NCI-H345 treated with DMSO at 0.1 percent for 48 hours (cell line): Measurements from ENCODE around the gene CHD6.
A peak's percentile ranks its signal among the peaks of the same experiment; 100 is the strongest.

Experiments used
- DNase-seq: peaks from one replicate; lab custom pipeline; 2025; ENCODE audit not compliant: unreplicated experiment; lab: John Stamatoyannopoulos, UW

The CHD6 gene

GRCh38 chr20:41623625-41624375 lies 5.6 kb upstream of the CHD6 start:
- DNase-seq, result no peak

DNA sequence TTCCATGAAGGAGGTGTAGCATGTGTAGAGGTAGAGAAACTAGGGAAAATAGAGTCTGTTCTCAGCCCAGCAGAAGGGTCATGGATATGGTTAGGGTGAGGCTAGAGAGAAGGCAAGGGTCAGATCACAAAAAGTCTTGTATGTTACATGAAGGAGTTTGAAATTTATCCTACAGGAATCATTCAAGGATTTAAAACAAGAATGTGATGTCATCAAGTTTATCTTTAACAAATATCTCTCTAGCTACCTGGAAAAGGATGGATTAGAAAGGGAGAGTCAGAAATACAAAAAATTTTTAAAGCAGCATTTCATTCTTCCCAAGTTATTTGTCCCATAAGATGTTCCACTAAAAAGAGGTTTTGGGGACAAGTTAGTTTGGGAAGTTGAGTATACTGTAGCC lies 4.4 kb upstream of the CHD6 start:
- DNase-seq, result no peak

DNA sequence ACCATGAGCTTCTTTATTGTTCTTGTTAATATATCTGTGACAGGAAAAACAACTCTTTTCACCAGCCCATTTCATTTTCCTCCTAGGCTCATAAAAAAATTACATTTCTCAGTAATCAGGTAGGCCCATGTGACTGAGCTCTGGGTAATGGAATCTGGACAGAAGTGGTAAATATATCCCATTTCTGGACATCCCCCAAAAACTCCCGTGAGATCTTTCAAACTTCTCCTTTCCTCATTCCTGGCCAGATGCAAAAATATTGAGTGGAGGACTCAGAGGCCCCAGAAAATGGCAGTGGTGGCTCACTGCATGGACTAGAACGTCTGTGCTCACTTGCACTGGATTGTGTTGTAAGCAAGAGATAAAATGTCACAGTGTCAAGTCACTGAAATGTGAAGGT lies 3.8 kb upstream of the CHD6 start:
- no peak for DNase-seq

DNA sequence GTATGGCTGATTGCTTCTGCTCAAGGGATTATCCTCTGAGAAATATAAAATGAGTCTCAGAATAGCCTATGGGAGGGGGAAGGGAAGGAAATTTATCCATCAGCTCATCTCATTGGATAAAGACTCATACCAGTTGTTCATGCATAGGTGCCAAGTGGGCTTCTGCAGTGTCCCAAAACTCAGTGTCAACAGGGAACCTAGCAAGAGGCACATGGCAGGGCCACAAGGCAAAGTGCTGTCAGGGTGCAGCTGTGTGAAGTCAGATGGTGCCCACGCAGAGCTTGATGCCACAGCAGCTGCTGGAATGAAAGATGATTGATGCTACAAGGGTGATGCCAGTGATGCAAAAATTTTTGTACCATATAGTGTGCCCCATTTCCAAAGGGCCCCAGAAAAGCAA lies 3.2 kb upstream of the CHD6 start:
- DNase-seq, result no peak

GRCh38 chr20:41619360-41620100 lies 1.4 kb upstream of the CHD6 start:
- peak; percentile 54 for DNase-seq

DNA sequence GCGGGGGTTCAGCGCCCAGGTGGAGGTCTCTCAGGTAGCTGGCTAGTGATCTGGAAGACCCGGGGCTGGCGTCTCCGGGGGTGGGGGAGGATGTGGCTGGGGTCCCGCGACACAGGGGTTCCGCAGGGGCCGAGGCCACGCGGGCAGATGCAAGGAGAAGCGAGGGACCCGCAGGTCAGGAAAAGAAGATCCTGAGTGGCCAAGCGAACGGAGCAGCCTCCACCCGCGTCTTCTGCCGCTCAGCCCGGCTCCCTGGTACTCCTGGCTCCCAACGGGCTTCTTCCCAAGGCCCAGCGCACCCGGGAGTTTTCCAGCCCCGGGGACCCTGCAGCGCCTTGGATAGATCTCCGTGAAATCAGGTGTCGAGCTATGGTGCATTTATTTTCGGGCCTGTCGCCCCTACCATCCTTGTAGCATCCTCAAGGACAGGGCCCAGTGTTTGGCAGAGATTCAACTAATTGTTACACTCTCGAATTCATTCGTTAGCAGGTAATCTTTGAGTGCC lies 682 bp upstream of the CHD6 start:
- peak; percentile 49 for DNase-seq

DNA sequence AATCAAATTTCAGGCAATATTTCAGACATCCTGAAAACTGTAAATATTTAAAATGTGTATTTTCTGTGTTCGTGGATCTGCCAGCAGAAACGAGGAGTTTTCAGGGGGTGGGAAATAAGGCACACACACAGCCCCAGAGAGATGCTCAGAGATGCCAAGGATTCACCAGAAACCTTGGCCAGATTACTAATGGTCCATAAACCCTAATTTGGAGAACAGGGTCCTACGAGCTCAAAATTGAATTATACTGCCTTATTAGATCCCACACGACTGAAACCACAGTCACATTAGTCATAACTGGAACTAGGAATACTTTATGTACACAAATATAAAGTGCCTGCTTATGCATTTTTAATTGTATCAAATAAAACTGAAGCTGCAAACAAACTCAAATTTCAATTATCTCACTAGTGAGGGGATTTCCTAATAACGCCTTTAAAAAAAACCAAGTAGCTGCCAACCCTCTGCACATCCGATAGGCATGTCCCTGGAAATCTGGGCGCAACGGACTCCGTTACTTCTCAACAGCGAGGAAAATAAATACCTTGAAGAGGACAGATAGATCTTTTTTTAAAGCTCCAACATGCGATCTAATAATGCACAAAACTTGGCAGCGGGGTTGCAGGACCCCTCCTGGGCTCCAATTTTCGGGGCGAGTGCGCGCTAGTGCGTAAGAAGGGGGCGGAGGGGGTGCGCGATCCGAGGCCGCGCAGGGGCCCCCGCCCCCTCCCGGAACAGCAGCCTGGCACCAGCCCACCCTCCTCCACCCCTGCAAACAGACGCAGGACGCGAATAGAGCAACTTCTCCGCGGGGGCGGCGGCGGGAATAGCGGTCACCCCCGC lies 897 bp downstream of the CHD6 start:
- DNase-seq, result no peak

- DNase-seq, result no peak
These were observed 1.9 kb downstream of the CHD6 start for GRCh38 chr20:41616228-41616627.

DNA sequence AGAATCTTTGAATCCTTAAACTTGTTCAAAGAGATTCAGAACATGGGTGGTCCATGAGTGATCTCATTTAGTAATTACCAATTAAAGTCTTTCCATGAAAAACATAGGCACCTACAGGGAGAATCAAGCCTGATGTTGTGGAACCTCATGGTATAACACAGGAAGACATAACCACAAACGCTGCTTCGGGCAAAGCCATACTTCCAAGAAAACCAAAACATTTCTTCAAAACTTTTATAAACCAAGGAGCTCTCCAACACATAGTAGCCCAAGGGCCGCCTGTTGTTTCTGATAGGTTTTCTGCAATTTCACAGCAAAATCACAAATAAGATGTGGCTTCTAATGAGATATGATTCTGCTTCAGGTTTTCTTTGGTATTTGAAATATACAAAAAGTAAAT lies 2.5 kb downstream of the CHD6 start:
- no peak for DNase-seq

DNA sequence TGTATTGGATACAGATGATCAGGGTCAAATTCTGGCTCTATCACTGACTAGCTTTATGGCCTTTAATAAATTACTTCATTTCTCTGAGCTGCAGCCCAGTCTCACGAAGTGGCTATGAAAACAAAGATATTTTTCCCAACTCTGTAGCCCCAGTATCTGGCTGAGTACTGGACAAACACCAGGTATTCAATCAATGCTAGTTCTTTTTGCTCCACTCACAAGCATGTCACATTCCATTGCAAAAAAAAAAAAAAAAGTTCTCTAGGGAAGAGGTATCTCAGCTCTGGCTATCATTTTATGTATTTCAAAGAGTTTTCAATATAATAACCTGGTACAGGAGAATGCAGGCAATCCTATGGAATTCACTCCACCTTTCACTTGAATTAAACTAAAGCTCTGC lies 3.1 kb downstream of the CHD6 start:
- DNase-seq, result no peak

GRCh38 chr20:41613321-41613720 lies 4.9 kb downstream of the CHD6 start:
- no peak for DNase-seq

DNA sequence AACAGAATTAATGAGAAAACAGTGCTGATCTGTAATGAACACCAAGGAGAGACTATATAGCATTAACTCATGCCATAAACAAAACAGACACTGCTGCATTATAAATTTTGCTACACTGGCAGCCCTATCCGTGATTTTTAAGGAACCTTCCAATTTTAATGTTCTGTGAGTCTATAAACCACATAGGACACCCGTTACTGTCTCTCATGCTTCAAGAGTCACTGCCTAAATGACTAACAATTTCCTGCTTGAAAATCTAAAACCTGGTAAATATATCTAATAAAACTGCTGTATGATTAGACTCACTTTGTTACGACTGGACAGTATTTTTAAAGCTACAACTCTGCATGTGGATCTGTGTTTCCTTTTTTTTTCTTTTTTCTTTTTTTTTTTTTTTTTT lies 8.7 kb downstream of the CHD6 start:
- DNase-seq, result no peak

DNA sequence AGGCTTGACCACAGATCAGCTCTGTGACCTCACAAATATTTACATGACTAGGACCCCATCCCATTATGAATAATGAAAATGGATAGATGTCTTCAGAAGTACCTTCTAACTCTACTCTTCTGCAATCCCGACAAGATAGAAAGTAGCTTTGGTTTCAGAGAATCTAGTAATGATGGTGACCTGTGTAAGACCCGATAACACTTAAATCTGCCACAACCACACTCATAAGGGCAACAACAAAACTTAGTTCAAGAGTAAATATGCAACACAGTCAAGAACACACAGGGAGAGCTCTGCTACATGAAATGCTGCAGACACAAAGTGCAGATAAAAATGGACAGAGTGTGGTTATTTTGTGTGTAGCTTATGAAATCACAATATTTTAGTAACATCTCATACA lies 9.6 kb downstream of the CHD6 start:
- no peak for DNase-seq

DNA sequence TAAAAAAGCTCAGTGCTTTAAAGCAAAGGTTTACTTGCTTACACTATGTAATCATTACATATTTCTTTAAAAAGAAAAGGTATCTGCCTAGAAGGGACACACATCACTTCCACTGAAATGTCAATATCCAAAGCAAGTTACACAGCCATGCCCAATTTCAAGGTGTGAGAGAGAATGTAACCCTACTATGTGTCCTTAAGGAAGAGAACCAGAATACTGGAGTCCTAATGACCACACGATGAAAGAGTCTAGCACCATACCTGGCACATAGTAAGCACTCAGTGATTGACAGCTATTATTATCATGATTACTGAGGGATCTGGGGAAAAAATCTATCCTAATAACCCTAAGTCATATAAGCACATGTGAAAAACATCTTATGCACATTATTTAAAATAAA lies 10.4 kb downstream of the CHD6 start:
- DNase-seq, result no peak

DNA sequence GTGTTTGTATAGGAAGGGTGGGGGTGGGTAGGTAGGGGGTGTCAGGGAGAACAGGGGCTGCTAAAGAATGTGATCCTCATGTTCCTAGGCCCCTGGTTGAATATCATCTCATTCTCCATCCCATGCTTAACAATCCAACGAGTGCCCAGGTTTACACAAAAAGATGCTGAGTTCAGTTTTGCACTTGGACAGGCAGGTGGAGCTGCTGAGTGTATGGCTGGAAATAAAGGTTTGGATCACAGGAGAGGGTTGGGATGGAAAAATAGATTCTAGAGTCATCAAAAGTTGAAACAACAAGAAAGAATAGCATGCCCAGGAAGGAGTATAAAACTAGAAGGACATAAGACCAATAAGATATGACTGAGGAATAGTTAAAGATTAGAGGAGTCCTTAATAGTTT lies 14.2 kb downstream of the CHD6 start:
- DNase-seq, result no peak

GRCh38 chr20:41601742-41602141 lies 16.4 kb downstream of the CHD6 start:
- DNase-seq, result no peak

DNA sequence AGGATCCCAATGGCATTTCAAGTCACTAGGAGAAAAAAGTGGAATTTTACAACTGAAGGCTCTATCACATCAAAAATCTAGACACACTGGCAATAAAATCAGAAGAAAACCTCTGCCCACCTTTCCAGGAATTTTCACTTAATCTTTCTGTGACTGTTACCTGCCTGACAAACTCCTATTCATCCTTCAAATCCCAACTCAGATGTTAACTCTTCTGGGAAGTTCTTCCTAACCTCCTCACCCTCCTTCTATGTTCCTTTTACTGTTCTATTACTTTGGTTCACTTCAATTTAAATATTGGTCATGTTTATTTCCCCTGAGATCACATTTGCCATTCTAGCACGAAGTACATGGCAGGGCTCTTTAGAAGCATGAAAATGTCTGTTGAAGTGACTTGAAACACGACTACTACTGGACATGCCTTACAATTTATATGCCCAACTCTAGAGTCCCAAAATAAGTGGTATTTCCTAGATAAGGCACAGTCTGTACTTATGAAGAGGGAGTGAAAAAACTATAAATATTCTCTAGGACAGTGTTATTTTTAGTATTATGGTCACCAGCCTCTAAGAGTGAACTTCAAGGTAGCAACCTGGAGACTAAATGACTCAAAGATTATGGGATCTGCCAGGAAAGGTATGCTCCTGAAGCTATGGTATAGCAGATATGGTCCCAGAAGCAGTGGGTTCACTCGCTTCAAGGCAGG lies 17.1 kb downstream of the CHD6 start:
- DNase-seq, result no peak

GRCh38 chr20:41599699-41600104 lies 18.5 kb downstream of the CHD6 start:
- DNase-seq, result no peak

DNA sequence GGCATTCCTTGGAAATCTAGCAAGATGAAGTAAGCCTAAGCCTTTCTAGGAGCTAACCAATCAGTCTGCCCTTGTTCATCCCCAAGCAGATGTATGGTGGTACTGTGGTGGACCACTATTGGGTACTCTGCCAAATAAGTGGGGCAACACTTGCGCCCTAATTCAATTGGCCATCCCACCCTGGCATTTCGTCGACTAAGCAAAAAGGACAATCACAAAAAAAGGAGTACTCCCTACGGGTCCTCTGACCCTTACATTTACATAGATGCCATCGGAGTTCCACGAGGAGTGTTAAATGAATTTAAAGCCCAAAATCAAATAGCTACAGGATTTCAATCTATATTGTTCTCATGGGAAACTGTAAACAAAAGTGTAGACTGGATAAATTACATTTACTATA lies 19.5 kb downstream of the CHD6 start:
- DNase-seq, result no peak

DNA sequence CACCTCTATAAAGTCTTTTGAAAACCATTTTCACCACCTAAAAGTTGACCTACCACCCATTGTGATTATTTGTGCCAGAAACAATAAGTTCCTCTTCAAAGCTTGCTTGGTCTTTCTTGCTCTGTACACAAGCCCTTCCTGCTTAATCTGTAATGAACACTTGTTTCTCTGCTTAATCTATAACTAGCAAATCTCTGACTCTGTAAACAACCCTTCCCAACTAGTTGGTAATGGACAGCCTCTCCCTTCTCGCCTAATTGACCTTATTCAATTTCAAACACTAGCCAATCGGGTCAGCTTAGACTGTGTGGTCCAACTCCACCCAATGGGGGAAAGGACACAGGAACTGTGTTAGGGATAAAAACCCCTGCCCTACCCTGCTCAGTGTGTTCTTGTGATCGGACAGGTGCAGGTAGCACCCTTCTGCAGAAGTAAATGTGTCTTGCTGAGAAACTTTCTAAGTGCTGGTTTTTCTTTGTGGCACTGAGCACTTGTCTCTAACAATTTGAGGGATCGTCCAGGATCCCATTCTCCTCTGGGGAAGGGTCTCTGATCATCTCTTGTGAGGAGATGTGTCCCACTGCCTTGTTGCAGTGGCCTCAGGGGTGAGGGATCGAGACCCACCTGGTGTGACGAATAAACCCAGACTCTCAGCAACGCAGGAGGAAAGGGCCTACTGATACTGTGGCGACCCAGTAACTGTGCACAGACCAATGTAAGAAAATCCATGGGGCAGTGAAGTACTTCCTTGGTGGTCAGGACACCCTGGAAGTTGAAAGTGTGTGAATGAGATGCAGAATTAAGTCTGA lies 23.5 kb downstream of the CHD6 start:
- no peak for DNase-seq
